Raji (cell line): ENCODE measurements around the gene GOLT1A.

ENCODE experiments used
- POLR2A ChIP-seq: IDR thresholded peaks from 2 replicates; pipeline ENCODE4 v1.6.1; 2011; ENCODE audit warnings: low read depth, low read length, control low read depth; ENCODE audit not compliant: insufficient read depth

Gene GOLT1A

DNA sequence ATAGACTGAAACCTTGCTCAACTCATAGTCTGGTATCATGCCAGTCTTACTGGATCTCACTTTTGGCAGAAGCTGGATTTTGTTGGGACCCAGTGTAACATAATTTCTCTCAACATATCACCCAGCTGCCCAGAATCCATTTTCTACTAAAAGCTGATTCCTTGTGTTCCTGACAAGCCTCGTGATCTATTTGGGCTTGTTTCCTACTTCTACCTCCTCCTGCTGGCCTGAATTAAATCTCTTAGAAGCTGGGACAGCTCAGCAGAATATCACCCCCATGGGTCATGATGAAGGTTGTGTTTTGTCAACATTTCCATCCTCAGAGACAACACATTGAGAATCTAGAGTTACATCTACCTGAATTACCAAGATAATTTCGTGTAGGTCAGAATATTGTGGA is 7.7 kb downstream of the GOLT1A start:
- no peak for TF ChIP-seq POLR2A

GRCh38 chr1:204205486-204205885 is 8.3 kb downstream of the GOLT1A start:
- no peak for TF ChIP-seq POLR2A

- TF ChIP-seq POLR2A = no peak
These were observed 8.8 kb downstream of the GOLT1A start for GRCh38 chr1:204204944-204205343.

- no peak for TF ChIP-seq POLR2A
These were observed 10.5 kb downstream of the GOLT1A start for GRCh38 chr1:204203206-204203767.

GRCh38 chr1:204202481-204202880 is 11.3 kb downstream of the GOLT1A start:
- TF ChIP-seq POLR2A = no peak

DNA sequence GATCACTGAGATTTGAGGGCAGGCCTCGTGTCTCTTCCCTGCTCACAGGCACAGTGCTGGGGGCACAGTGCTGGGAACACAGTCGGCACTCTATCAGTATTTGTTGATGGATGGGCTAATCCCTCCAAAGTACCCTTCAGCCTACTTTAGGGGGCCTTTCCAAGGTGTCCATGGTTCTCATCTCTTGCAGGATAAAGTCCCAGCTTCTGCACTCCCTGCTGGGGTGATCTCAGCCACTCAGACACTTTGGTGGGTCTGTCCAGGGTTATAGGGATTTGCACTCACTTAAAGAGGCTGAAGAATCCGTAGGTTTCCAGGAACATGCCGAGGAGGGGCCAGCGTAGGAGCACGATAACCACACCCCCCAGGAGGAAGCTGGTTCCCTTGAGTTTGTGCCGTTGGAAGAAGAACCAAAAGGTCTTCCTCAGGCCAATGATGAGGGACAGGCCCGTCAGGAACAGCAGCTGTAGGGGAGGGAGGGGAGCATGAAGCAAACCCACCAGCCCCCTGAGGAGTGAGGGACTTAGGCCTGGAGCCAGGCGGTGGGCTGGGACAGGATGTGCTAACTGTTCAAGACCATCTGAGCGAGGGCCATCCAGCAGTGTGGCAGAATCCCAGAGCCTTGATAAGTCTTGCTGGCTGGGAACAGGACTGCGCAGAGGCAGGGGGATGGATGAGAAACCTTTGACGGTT is 12.3 kb downstream of the GOLT1A start:
- no peak for TF ChIP-seq POLR2A

GRCh38 chr1:204199579-204199978 is 14.2 kb downstream of the GOLT1A start:
- no peak for TF ChIP-seq POLR2A

GRCh38 chr1:204198348-204199340 is 15.1 kb downstream of the GOLT1A start:
- TF ChIP-seq POLR2A = no peak

DNA sequence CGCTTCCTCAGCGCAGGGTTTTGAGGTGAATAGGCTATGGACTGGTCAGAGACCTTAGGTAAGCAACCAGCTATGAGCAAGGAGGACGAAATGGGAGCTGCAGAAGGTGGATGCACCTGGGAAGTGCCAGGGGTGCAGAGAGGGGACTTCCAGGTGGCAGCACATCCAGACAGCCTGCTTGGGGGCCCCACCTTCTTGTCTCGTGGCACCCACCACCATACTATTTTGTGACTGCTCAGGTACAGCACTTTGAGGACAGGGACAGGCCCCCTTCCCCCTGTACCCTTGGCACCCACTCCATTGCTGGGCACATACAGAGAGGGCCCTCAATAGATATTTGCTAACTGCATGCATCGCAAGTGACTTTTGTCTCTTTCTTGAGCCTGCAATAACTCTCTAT is 16.7 kb downstream of the GOLT1A start:
- TF ChIP-seq POLR2A = no peak

- TF ChIP-seq POLR2A = no peak
These were observed 17.6 kb downstream of the GOLT1A start, which contains the start of gene KISS1 for GRCh38 chr1:204196068-204196795. KISS1 (minus strand) TSS chr1:204196491; CDS start chr1:204192876, 3,615 bp downstream.

DNA sequence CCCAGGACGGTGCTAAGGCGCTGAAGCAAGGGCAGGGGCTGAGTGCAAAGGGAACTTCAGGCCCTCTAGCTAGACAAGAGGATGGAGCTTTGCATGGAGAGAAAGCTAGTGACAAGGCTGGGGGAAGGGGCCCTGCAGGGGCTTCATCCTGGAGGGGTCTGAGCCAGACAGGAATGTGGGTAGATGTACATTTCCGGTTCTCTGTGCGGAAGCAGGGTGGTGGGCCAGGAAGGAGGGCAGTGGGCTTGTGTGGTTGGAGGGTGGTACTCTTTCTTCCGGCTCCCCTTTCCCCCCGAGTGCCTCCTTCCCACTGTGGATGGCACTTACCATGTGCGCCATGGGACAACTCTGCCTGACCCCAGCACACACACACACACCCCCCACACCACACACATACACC is 19.0 kb downstream of the GOLT1A start:
- TF ChIP-seq POLR2A = no peak

DNA sequence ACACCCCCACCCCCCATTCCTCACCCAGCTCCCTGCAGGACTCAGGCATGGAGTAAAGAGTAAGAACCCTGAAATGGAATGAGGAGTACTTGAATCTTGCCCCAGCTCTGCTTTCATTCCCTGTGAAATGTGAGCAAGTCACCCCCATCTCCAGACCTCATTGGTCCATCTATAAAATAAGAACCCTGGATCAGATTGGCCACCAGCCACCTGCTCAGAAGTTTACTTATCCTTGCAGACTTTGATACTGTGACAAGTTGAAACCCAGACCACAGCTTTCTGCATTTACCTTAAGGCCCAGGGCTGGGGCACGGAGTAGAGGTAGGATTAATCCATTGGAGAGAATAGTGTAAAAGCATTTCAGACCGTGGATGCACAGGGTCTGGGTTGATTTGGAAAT is 19.7 kb downstream of the GOLT1A start:
- no peak for TF ChIP-seq POLR2A

DNA sequence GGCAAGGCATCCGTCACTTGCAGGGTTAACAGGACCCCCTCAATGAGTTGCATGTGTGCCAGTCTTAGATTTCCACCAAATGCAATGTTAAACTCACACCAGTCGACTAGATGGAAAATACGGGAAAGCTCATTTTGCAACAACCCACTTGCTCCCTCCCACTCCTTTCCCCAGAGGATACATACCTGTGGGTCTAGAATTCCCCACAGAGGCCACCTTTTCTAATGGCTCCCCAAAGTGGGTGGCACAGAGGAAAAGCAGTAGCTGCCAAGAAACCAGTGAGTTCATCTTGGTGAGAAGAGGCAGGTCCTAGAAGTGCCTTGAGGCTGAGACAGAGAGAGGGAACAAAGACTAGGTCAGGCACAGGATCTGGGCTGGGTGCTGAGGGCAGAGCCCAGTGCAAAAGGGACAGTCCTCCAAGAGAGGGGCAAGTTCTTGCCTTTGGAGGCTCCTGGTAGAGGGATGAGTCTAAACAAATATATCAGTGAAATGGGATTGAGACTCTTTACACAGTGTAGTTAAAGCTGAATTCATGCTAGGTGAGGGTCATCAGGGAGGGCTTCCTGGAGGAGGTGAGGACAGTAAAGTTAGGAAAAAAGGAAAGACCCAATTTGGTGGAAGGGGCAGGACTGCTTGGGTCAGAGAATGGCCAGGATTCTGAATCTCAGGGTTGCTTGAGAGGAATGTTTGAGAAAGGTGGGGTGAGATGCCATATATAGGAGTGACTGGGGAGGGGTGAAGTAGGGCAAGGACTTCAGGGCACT is 21.0 kb downstream of the GOLT1A start:
- no peak for TF ChIP-seq POLR2A

- TF ChIP-seq POLR2A = no peak
These were observed 21.7 kb downstream of the GOLT1A start for GRCh38 chr1:204192046-204192445.
